AG09309 (cell line): Measurements from ENCODE around the gene ZBTB25.

Experiments used
- DNase-seq: peaks from one replicate; pipeline ENCODE4 v3.0.0-alpha.2; 2010; ENCODE audit warnings: low read depth
- H3K4me3 ChIP-seq: 2 replicates; pipeline ENCODE4 v1.5.1; 2011; ENCODE audit warnings: mild to moderate bottlenecking, low read depth, low read length, moderate library complexity; ENCODE audit not compliant: control insufficient read depth
- CTCF ChIP-seq: IDR thresholded peaks from 2 replicates; pipeline ENCODE4 v1.5.1; 2011; ENCODE audit warnings: mild to moderate bottlenecking, low read depth, low read length, inconsistent platforms; ENCODE audit not compliant: insufficient read depth, control insufficient read depth; ENCODE audit errors: missing control alignments

The ZBTB25 gene

GRCh38 chr14:64467566-64467965, 36.1 kb downstream of the ZBTB25 start:
- TF ChIP-seq CTCF = no peak
- no peak overlapping the region for H3K4me3 ChIP-seq
- no peak for DNase-seq

- H3K4me3 ChIP-seq = no peak overlapping the region
- DNase-seq = no peak
- no peak for TF ChIP-seq CTCF
Observed at GRCh38 chr14:64467101-64467500, 36.5 kb downstream of the ZBTB25 start.

- peak; percentile 2 for DNase-seq
- TF ChIP-seq CTCF = peak; percentile 54
- H3K4me3 ChIP-seq = peak overlapping the region; percentile 70
Observed at GRCh38 chr14:64465831-64466554, 37.6 kb downstream of the ZBTB25 start.

GRCh38 chr14:64465191-64465822, 38.3 kb downstream of the ZBTB25 start, which contains the start of gene AKAP5:
TSS of gene AKAP5 (plus strand) at chr14:64465499. CDS start at chr14:64468395, 2,896 bp downstream.
- H3K4me3 ChIP-seq = peak within 1 kb of the TSS; percentile 70
- DNase-seq = no peak
- no peak for TF ChIP-seq CTCF

DNA sequence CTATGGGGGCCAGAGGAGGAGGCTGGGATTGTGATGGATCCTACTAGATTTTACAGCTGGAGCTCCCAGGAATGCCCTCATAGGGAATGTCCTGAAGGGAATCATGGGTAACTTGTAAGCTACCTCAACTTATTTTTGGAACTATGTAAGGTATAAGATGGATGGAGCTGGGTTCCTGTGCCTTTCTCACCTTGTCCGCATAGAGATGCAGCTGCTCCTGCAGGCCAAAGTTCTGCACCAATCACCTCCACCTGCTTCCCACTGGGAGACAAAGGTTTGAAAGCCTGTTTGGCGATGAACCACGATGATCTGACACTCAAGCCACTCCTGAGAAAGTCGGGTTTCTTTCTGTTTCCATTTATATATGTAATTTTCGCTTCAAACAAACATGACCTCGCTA, 39.0 kb downstream of the ZBTB25 start:
- no peak for TF ChIP-seq CTCF
- DNase-seq = no peak
- H3K4me3 ChIP-seq = peak overlapping the region; percentile 70

DNA sequence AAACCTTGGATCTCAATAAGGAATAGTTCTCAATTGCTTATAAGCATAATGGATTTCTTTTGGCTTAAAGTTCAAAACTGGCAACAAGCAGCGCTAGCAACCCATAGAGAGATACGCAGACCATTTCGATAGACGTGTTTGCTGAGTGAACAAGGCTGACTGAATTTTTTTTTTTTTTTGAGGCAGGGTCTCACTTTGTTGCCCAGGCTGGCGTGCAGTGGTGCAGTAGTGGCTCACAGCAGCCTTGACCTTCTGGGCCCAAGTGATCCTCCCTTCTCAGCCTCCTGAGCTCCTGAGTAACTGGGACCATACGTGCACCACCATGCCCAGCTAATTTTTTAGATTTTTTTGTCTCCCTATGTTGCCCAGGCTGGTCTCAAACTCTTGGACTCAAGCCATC, 39.8 kb downstream of the ZBTB25 start:
- no peak for TF ChIP-seq CTCF
- no peak overlapping the region for H3K4me3 ChIP-seq
- no peak for DNase-seq
